Thoracic aorta (tissue), 2 donors: ENCODE results near the gene SOX14. TPM values are rescaled to one million over a fixed set of nuclear protein-coding genes. Genes with fewer than 3 reads are reported as not detected.

ENCODE experiments used
- ATAC-seq: fragments of 150-250 bp; one replicate; pipeline ENCODE4 v1.8.0; 2017; ENCODE audit warnings: low read depth; ENCODE audit not compliant: insufficient number of reproducible peaks, low FRiP score
- DNase-seq: peaks from one replicate; pipeline ENCODE4 v3.0.0-alpha.2; 2020; ENCODE audit warnings: low spot score
- H3K27ac ChIP-seq, 2 donors: fragments of 200-600 bp; sonication (generic); 1 replicate in 1 of 2; 2 replicates in 1 of 2; pipeline ENCODE4 v1.5.1; 2016; ENCODE audit warnings: mild to moderate bottlenecking in 2 of 2, moderate library complexity in 2 of 2
- H3K27me3 ChIP-seq: fragments of 200-600 bp; sonication (generic); replicated peaks from 2 replicates; pipeline ENCODE4 v1.6.0; 2016; ENCODE audit warnings: mild to moderate bottlenecking; ENCODE audit not compliant: insufficient read depth
- H3K36me3 ChIP-seq: fragments of 200-600 bp; sonication (generic); one replicate; pipeline ENCODE4 v1.5.1; 2016
- H3K4me1 ChIP-seq, 2 donors: fragments of 200-600 bp; sonication (generic); 1 replicate in 1 of 2; 2 replicates in 1 of 2; pipeline versions ENCODE4 v1.5.1 to v1.6.0; 2016; ENCODE audit warnings: low read depth in 2 of 2, mild to moderate bottlenecking in 1 of 2; ENCODE audit not compliant: control insufficient read depth in 1 of 2
- H3K4me3 ChIP-seq: fragments of 200-600 bp; sonication (generic); 2 replicates; pipeline ENCODE4 v1.5.1; 2016; ENCODE audit warnings: mild to moderate bottlenecking
- H3K9me3 ChIP-seq: fragments of 200-600 bp; sonication (generic); 2 replicates; pipeline ENCODE4 v1.5.1; 2016
- total RNA-seq, 2 donors: library from RNA; depleted of rRNA; stranded (reverse); fragments of >200 nt; gene quantifications; one replicate each; pipeline versions ENCODE4 v1.1.0 to v1.2.3, GENCODE V29; 2016
- TF ChIP-seq, protein P1 (sequence below): fragments of 200-600 bp; sonication (generic); IDR thresholded peaks from one replicate; pipeline ENCODE4 v1.5.1; 2019; ENCODE audit warnings: antibody characterized with exemption

SOX14 gene
- total RNA-seq, 2 donors from 2014 or later: not detected

DNA sequence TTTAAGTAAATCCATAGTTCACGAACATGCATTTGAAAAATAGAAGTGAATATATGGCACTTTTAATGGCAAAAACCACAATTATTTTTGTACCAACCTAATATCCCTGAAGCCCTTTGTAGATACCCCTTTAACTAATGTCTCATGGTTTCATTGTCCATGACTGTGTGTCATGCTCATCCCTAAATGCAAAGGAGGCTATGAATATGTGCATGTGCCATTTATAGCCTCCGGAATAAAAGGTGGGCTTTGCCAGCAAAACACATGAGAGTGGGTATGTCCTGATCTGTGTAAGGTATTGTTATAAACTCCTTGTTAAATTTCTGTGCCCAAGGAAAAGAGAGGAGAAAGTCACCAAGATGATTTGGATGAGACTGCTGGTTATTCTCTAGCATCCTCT, 20.5 kb upstream of the SOX14 start:
- H3K27ac ChIP-seq: no peak overlapping the region
- ATAC-seq: no peak
- H3K9me3 ChIP-seq: no peaks in the 10 kb centered on the region
- no peaks in the 10 kb centered on the region for H3K27me3 ChIP-seq
- TF ChIP-seq, protein P1, sequence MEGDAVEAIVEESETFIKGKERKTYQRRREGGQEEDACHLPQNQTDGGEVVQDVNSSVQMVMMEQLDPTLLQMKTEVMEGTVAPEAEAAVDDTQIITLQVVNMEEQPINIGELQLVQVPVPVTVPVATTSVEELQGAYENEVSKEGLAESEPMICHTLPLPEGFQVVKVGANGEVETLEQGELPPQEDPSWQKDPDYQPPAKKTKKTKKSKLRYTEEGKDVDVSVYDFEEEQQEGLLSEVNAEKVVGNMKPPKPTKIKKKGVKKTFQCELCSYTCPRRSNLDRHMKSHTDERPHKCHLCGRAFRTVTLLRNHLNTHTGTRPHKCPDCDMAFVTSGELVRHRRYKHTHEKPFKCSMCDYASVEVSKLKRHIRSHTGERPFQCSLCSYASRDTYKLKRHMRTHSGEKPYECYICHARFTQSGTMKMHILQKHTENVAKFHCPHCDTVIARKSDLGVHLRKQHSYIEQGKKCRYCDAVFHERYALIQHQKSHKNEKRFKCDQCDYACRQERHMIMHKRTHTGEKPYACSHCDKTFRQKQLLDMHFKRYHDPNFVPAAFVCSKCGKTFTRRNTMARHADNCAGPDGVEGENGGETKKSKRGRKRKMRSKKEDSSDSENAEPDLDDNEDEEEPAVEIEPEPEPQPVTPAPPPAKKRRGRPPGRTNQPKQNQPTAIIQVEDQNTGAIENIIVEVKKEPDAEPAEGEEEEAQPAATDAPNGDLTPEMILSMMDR: no peak
- no peak for DNase-seq
- no peak overlapping the region for H3K4me3 ChIP-seq
- no peaks in the 10 kb centered on the region for H3K36me3 ChIP-seq
- H3K4me1 ChIP-seq: no peaks in the 10 kb centered on the region

DNA sequence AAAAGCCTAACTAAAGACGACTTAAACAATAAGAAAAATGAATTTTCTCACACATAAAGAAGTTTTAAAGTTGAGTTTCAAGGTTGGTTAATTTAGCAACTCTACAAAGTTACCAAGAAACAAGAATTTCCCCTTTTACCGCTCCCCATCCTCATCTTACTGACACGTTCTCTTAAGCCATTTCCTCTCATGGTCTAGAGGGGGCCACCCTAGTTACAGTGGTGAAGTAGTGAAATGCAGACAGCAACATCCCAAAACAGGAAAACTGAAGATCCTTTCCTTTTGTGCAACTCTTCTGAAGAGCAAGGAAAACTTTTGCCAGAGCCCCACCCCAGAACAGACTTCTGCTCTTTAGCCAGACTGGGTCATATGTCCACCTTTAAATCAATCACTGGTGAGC, 17.3 kb upstream of the SOX14 start:
- TF ChIP-seq, protein P1: no peak
- Histone ChIP-seq H3K4me1 (no peaks in the 10 kb centered on the region), H3K36me3 (no peaks in the 10 kb centered on the region), H3K27me3 (no peaks in the 10 kb centered on the region), H3K4me3 (no peak overlapping the region), H3K9me3 (no peaks in the 10 kb centered on the region), H3K27ac (no peak overlapping the region)
- no peak for ATAC-seq
- DNase-seq: no peak

- Histone ChIP-seq H3K9me3 (no peaks in the 10 kb centered on the region), H3K4me3 (no peak overlapping the region), H3K4me1 (peaks cover 0 to 14% of the 10 kb centered on the region in 2 donors), H3K27ac (no peak overlapping the region), H3K27me3 (no peaks in the 10 kb centered on the region), H3K36me3 (no peaks in the 10 kb centered on the region)
- TF ChIP-seq, protein P1: no peak
- ATAC-seq (no peak), DNase-seq (no peak)
Measured at GRCh38 chr3:137759505-137759904, 4.6 kb upstream of the SOX14 start.

GRCh38 chr3:137760341-137761098, 3.6 kb upstream of the SOX14 start:
- no peak overlapping the region for H3K27ac ChIP-seq
- H3K9me3 ChIP-seq: no peaks in the 10 kb centered on the region
- H3K4me3 ChIP-seq: no peak overlapping the region
- H3K4me1 ChIP-seq: peaks cover 0 to 14% of the 10 kb centered on the region in 2 donors
- DNase-seq: no peak
- H3K36me3 ChIP-seq: no peaks in the 10 kb centered on the region
- TF ChIP-seq, protein P1: no peak
- no peaks in the 10 kb centered on the region for H3K27me3 ChIP-seq
- no peak for ATAC-seq

GRCh38 chr3:137761099-137761562, 3.0 kb upstream of the SOX14 start:
- H3K4me3 ChIP-seq: no peak overlapping the region
- no peaks in the 10 kb centered on the region for H3K36me3 ChIP-seq
- DNase-seq (no peak), ATAC-seq (no peak)
- peaks cover 0 to 14% of the 10 kb centered on the region in 2 donors for H3K4me1 ChIP-seq
- H3K27me3 ChIP-seq: no peaks in the 10 kb centered on the region
- no peak overlapping the region for H3K27ac ChIP-seq
- TF ChIP-seq, protein P1: no peak
- H3K9me3 ChIP-seq: no peaks in the 10 kb centered on the region
